ENCODE data around the gene LBH.
A peak's percentile ranks its signal among the peaks of the same experiment; 100 is the strongest.
"Not testable (repeated sequence)": the region's sequence is repeated elsewhere in the genome, so short reads cannot be mapped to it uniquely, and the experiment has no call there.

LBH gene

GRCh38 chr2:30268296-30268871 lies 37.0 kb downstream of the LBH start:
- H3K4me3 ChIP-seq = no peak overlapping the region
- peak overlapping the region in 2 of 21 experiments; percentile 26 to 37 for H3K27ac ChIP-seq

- H3K4me3 ChIP-seq, H3K27ac ChIP-seq: not testable (repeated sequence)
These were observed 37.9 kb downstream of the LBH start for GRCh38 chr2:30269114-30269770.

DNA sequence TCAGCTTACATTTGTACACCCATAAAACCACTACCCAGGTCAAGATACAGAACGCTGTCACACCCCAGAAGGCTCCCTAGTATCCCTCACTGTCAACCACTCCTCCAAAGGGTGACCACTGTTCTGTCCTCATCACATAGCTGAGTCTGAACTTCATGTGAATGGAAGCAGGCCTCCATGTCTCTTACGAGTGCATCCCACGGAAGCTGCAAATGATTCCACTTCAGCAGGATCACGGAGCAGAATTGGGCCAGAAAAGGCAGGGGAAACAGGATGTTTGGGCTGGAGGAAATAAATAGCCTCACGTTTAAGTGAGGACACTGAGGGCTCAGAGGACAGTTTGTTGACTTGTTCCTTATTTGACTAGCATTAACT lies 38.4 kb downstream of the LBH start:
- H3K27ac ChIP-seq = no peak overlapping the region
- no peak overlapping the region for H3K4me3 ChIP-seq

- Histone ChIP-seq H3K4me3 (no peak overlapping the region), H3K27ac (no peak overlapping the region)
These were observed 38.8 kb downstream of the LBH start for GRCh38 chr2:30270166-30270565.

- no peak overlapping the region for H3K4me3 ChIP-seq
- no peak overlapping the region for H3K27ac ChIP-seq
These were observed 40.0 kb downstream of the LBH start for GRCh38 chr2:30271301-30271700.

DNA sequence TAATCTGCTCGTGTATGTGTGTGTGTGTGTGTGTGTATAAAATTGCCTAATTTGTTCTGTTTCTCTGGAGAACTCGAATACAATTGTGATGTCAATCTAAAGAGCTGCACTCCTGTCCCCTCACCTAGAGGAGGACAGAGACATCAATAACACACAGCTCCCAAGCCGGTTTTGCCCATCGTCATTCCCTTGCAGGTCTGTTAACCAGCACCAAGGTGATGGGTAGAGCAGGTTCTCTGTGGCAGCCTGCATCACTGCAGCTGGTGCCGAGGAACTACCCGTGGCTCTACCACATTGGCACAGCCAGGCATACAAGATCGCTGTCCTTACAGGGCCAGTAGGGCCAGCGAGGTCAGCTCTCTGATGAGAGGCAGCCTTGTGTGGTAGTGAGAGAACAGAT lies 41.0 kb downstream of the LBH start:
- H3K27ac ChIP-seq = no peak overlapping the region

GRCh38 chr2:30272761-30273573 lies 41.6 kb downstream of the LBH start:
- Histone ChIP-seq H3K4me3 (no peak overlapping the region), H3K27ac (peak overlapping the region in 6 of 21 experiments; percentile 8 to 55 (median 36))

More for the DNA sequence above, 41.0 kb downstream of the LBH start:
- no peak overlapping the region for H3K4me3 ChIP-seq

DNA sequence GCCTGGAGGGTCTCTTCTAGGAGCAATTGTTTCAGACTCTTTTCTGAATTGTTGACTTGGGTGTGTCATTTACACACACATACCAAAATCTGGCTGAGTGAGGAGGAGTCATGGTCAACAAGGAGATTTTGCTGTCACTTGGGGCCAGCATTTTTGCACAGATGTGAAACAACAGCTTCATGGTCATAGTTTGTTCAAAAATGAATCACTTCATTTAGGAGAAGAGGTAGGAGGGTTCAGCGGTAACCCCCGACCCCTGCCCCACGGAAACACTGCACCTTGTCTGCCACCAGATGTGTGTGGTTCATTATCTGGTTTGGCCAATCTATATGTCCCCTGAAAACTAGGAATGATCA lies 42.2 kb downstream of the LBH start:
- peak overlapping the region in 7 of 21 experiments; percentile 8 to 55 (median 24) for H3K27ac ChIP-seq
- no peak overlapping the region for H3K4me3 ChIP-seq

DNA sequence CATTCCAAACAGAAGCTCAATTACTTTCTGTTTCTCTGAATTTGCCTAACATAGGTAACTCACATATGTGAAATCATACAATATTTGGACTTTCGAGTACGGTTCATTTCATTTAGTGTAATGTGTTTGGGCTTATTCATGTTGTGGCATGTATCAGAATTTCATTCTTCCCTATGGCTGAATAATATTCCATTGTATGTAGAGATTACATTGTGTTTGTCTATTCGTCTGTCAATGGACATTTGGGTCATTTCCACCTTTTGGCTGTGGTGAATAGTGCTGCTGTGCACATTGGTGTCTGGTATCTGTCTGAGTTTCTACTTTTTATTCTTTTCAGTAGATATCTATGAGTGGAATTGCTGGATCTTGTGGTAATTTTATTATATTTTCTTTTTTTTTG lies 43.9 kb downstream of the LBH start:
- peak overlapping the region in 1 of 21 experiments; percentile 3 for H3K27ac ChIP-seq
- no peak overlapping the region for H3K4me3 ChIP-seq

DNA sequence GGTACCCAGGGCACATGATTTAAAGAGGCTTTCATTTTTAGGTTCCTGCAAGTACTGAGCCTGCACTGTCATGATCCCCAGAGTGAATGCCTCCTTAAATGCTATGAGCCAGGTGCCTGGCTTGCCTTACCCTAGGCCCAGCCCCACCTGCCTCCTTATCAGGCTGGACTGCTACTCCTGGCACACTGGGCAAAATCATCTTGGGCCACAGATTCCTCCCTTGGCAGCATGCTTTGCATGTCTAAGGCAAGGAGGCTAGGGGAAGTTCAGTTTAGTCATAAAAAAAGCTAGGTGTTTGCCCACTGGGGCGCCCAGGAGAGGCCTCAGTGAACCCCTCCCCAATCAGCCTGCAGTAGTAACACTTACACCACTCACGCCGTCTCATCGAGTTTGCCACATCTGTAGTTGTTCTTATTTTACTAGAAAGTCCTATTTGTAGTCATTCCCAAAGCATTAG lies 45.1 kb downstream of the LBH start:
- peak overlapping the region in 2 of 21 experiments; percentile 19 to 26 for H3K27ac ChIP-seq

GRCh38 chr2:30277582-30277981 lies 46.2 kb downstream of the LBH start:
- H3K4me3 ChIP-seq = no peak overlapping the region

More for the DNA sequence above, 45.1 kb downstream of the LBH start:
- no peak overlapping the region for H3K4me3 ChIP-seq

GRCh38 chr2:30278419-30278818 lies 47.1 kb downstream of the LBH start:
- Histone ChIP-seq H3K4me3 (no peak overlapping the region), H3K27ac (no peak overlapping the region)

More at GRCh38 chr2:30277582-30277981, 46.2 kb downstream of the LBH start:
- H3K27ac ChIP-seq = no peak overlapping the region

GRCh38 chr2:30280596-30281434 lies 49.5 kb downstream of the LBH start:
- H3K4me3 ChIP-seq = no peak overlapping the region
- no peak overlapping the region for H3K27ac ChIP-seq

GRCh38 chr2:30282081-30282480 lies 50.7 kb downstream of the LBH start:
- Histone ChIP-seq H3K27ac (no peak overlapping the region), H3K4me3 (no peak overlapping the region)

GRCh38 chr2:30282721-30283120 lies 51.4 kb downstream of the LBH start:
- no peak overlapping the region for H3K27ac ChIP-seq
- H3K4me3 ChIP-seq = no peak overlapping the region

DNA sequence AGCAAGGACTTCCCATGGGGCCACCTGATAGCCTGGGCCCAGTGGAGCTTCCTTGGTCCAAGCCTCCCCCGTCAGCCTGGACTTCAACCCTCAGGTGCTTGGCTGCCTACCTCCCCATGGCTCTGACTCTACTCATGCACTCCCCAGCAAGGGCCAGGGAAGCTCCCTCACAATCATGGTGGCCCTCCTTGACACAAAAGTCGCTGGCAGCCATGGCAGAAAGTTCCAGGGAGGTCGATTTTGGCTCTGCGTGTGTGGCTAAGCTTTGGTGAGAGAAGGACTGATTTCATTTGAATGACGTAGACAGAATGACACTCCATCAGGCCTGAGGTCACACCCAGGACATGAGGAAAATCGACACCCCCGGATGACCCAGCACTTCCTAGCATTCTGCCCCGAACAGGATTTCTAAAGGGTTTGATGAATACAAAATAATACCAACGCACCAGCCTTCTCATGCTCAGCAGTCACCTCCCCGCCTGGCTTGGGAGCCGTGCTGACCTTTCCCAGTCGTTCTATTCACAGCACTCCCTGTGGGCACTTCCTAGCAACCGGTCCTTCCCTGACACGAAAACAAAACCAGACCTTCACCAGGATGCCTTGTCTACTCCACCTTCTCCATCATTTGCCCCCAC lies 52.7 kb downstream of the LBH start:
- H3K27ac ChIP-seq = no peak overlapping the region

DNA sequence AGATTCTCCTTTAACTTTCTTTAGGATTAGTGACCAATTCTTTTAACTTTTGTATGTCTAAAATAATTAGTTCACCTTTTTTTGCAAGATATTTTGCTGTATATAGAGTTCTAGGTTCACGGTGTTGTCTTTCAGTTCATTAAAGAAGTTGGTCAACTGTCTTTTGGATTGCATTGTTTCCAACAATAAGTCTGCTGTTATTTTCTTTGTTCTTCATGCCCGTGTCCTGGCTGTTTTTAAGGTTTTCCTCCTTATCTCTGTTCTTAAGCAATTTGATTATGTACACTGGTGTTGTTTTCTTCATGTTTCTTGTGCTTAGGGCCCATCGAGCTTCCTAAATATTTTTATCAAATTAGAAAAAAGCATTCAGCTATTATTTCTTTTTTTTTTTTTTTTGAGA lies 54.4 kb downstream of the LBH start:
- H3K4me3 ChIP-seq = no peak overlapping the region

More for the DNA sequence above, 52.7 kb downstream of the LBH start:
- H3K4me3 ChIP-seq = no peak overlapping the region

DNA sequence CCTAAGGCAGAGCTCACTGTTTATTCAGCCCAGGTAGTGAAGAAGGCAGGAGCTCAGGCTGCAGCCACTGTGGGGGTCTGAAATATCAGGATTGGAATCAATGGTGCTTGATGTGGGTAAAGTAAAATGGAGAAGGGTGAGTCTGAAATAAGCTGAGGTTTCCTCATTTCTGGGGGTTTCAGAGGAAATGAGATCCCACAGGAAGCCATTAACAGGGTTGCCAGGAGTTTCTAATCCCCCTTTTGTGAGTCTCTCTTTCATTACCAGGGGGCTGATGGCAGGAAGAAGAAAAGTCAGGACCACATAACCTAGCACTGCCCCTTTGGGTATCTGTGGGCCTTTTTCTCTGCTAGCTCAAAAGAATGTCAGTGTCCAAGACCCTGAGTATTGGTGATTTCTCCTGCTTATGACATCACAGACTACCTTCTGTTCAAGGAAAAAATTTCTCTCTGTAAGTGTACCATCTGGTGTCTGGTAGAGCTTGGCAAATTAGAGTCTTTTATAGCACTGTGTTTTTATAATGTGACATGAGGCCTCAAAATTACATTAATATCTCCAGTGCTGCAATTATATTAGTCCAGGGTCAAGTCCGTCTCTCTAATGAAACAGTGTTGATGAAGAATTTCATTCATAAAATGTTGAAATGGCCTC lies 56.0 kb downstream of the LBH start:
- peak overlapping the region in 2 of 21 experiments; percentile 3 to 21 for H3K27ac ChIP-seq
- no peak overlapping the region for H3K4me3 ChIP-seq

More for the DNA sequence above, 54.4 kb downstream of the LBH start:
- H3K27ac ChIP-seq = no peak overlapping the region

Measured in skin epidermis (tissue), 12 donors.